ENCODE measurements around the gene GCK. TPM values are rescaled to one million over a fixed set of nuclear protein-coding genes. Genes with fewer than 3 reads are reported as not detected.

The GCK gene
- total and polyA plus RNA-seq, 2 donors (not counting 3 experiments of a cell fraction or from before 2014, with no cell fraction given) = 0.17 to 0.51 TPM

GRCh38 chr7:44210107-44210506 lies 20.9 kb upstream of the GCK start:
- CTCF ChIA-PET = no interaction called here
- POLR2A ChIA-PET = interaction anchor here (0.7 kb wide), 1 partner anchor 37 kb away, joined by 3 read pairs; no protein-coding TSS in a partner anchor
- H3K36me3 ChIP-seq (ENCODE audit: control insufficient read depth in 2 of 2, extremely low read depth in 1 of 2, insufficient read depth in 2 of 2, low read length in 2 of 2) = peaks cover 23 to 65% of the 10 kb centered on the region in 2 experiments
- no peaks in the 10 kb centered on the region for H3K4me1 ChIP-seq (ENCODE audit: control insufficient read depth, extremely low read depth, insufficient read depth, low read length)
- no peak overlapping the region for H2AFZ ChIP-seq (ENCODE audit: low read depth, low read length)
- TF ChIP-seq JUN (IDR thresholded peaks at IDR 0.05; ENCODE audit: borderline replicate concordance, insufficient read depth, insufficient read length, low read depth) = no peak
- no peak for TF ChIP-seq MAX (IDR thresholded peaks at IDR 0.05; ENCODE audit: insufficient read depth, insufficient read length)
- no peak for TF ChIP-seq EZH2 (IDR thresholded peaks at IDR 0.05; ENCODE audit: borderline replicate concordance, low read depth, low read length, severe bottlenecking)
- TF ChIP-seq FOS (IDR thresholded peaks at IDR 0.05; ENCODE audit: borderline replicate concordance, insufficient read depth, low read length) = no peak
- TF ChIP-seq POLR2AphosphoS5 (IDR thresholded peaks at IDR 0.05; ENCODE audit: insufficient read depth, low read depth, low read length) = no peak
- TF ChIP-seq POLR2A (IDR thresholded peaks at IDR 0.05; ENCODE audit: low read depth, low read length) = no peak
- no peak for TF ChIP-seq GATA2 (IDR thresholded peaks at IDR 0.05; ENCODE audit: insufficient read depth, insufficient read length, low read depth, low read length)
- FAIRE-seq (no peak), DNase-seq (ENCODE audit: low read depth, low spot score) (no peak)
- no peak overlapping the region for H3K27ac ChIP-seq (ENCODE audit: insufficient read depth, low read depth, low read length)
- no peaks in the 10 kb centered on the region for H3K9me1 ChIP-seq (replicated peaks; ENCODE audit: control insufficient read depth, extremely low read depth, insufficient read depth, low read length)
- H3K79me2 ChIP-seq (ENCODE audit: control insufficient read depth, insufficient read depth, low read length) = peaks cover 4% of the 10 kb centered on the region
- no peaks in the 10 kb centered on the region for H4K20me1 ChIP-seq (replicated peaks; ENCODE audit: control insufficient read depth, extremely low read depth, insufficient read depth, low read length)
- H3K9ac ChIP-seq (replicated peaks; ENCODE audit: extremely low read depth, insufficient read depth, low read length) = no peak overlapping the region
- H3K4me3 ChIP-seq (replicated peaks in 1 of 3; ENCODE audit: insufficient read depth in 1 of 3, low read depth in 1 of 3, low read length in 3 of 3) = no peak overlapping the region
- BruUV-seq (replicated peaks) = no TSS peak
- H3K27me3 ChIP-seq (ENCODE audit: control insufficient read depth in 2 of 2, insufficient read depth in 2 of 2, low read length in 2 of 2) = no peaks in the 10 kb centered on the region
- H3K4me2 ChIP-seq (ENCODE audit: insufficient read depth, low read length) = no peak overlapping the region
- dilution Hi-C loops (cut with MboI; ENCODE audit: extremely low pct_ligation_motif_present, low sequenced_read_pairs) (no loop called here), intact Hi-C loops (cut with micrococcal nuclease) (no loop called here)
- no peaks in the 10 kb centered on the region for H3K9me3 ChIP-seq (replicated peaks; ENCODE audit: control insufficient read depth, insufficient read depth, low read length)

- DNase-seq (ENCODE audit: low read depth, low spot score) (no peak), FAIRE-seq (no peak)
- POLR2A ChIA-PET = no interaction called here
- H3K4me1 ChIP-seq (ENCODE audit: control insufficient read depth, extremely low read depth, insufficient read depth, low read length) = no peaks in the 10 kb centered on the region
- no peak overlapping the region for H3K27ac ChIP-seq (ENCODE audit: insufficient read depth, low read depth, low read length)
- CTCF ChIA-PET = interaction anchor here (1.3 kb wide), 1 partner anchor 135 kb away, joined by 3 read pairs; no protein-coding TSS in a partner anchor
- no peaks in the 10 kb centered on the region for H3K27me3 ChIP-seq (ENCODE audit: control insufficient read depth in 2 of 2, insufficient read depth in 2 of 2, low read length in 2 of 2)
- H3K36me3 ChIP-seq (ENCODE audit: control insufficient read depth in 2 of 2, extremely low read depth in 1 of 2, insufficient read depth in 2 of 2, low read length in 2 of 2) = peaks cover 29 to 65% of the 10 kb centered on the region in 2 experiments
- no peaks in the 10 kb centered on the region for H3K9me3 ChIP-seq (replicated peaks; ENCODE audit: control insufficient read depth, insufficient read depth, low read length)
- no peak for TF ChIP-seq GATA2 (IDR thresholded peaks at IDR 0.05; ENCODE audit: insufficient read depth, insufficient read length, low read depth, low read length)
- no peak for TF ChIP-seq EZH2 (IDR thresholded peaks at IDR 0.05; ENCODE audit: borderline replicate concordance, low read depth, low read length, severe bottlenecking)
- no peak for TF ChIP-seq MYC (IDR thresholded peaks at IDR 0.05; ENCODE audit: low read depth, low read length)
- TF ChIP-seq POLR2A (IDR thresholded peaks at IDR 0.05; ENCODE audit: low read depth, low read length) = no peak
- TF ChIP-seq JUN (IDR thresholded peaks at IDR 0.05; ENCODE audit: borderline replicate concordance, insufficient read depth, insufficient read length, low read depth) = no peak
- TF ChIP-seq CTCF (IDR thresholded peaks at IDR 0.05; ENCODE audit: extremely low read depth in 1 of 2, insufficient read depth in 1 of 2, low read depth in 1 of 2, low read length in 2 of 2) = no peak
- no peak for TF ChIP-seq POLR2AphosphoS5 (IDR thresholded peaks at IDR 0.05; ENCODE audit: insufficient read depth, low read depth, low read length)
- no peak for TF ChIP-seq MAX (IDR thresholded peaks at IDR 0.05; ENCODE audit: insufficient read depth, insufficient read length)
- TF ChIP-seq FOS (IDR thresholded peaks at IDR 0.05; ENCODE audit: borderline replicate concordance, insufficient read depth, low read length) = no peak
- BruUV-seq (replicated peaks) = no TSS peak
- H4K20me1 ChIP-seq (replicated peaks; ENCODE audit: control insufficient read depth, extremely low read depth, insufficient read depth, low read length) = no peaks in the 10 kb centered on the region
- H2AFZ ChIP-seq (ENCODE audit: low read depth, low read length) = no peak overlapping the region
- intact Hi-C loops (cut with micrococcal nuclease) = no loop called here
- H3K4me3 ChIP-seq (replicated peaks in 1 of 3; ENCODE audit: insufficient read depth in 1 of 3, low read depth in 1 of 3, low read length in 3 of 3) = no peak overlapping the region
- dilution Hi-C loops (cut with MboI; ENCODE audit: extremely low pct_ligation_motif_present, low sequenced_read_pairs) = no loop called here
- H3K4me2 ChIP-seq (ENCODE audit: insufficient read depth, low read length) = no peak overlapping the region
- H3K9ac ChIP-seq (replicated peaks; ENCODE audit: extremely low read depth, insufficient read depth, low read length) = no peak overlapping the region
- H3K79me2 ChIP-seq (ENCODE audit: control insufficient read depth, insufficient read depth, low read length) = peaks cover 23% of the 10 kb centered on the region
- H3K9me1 ChIP-seq (replicated peaks; ENCODE audit: control insufficient read depth, extremely low read depth, insufficient read depth, low read length) = no peaks in the 10 kb centered on the region
Measured at GRCh38 chr7:44208085-44208484, 18.8 kb upstream of the GCK start.
